GM21526 (cell line): Measurements from ENCODE around the gene RACK1.
A peak's percentile ranks its signal among the peaks of the same experiment; 100 is the strongest.

Experiments
- ATAC-seq: cut with Tn5 transposase; IDR thresholded peaks from one replicate; pipeline ENCODE4 v1.9.1; 2021; ENCODE audit warnings: moderate library complexity; ENCODE audit not compliant: unreplicated experiment, low FRiP score

RACK1 gene

DNA sequence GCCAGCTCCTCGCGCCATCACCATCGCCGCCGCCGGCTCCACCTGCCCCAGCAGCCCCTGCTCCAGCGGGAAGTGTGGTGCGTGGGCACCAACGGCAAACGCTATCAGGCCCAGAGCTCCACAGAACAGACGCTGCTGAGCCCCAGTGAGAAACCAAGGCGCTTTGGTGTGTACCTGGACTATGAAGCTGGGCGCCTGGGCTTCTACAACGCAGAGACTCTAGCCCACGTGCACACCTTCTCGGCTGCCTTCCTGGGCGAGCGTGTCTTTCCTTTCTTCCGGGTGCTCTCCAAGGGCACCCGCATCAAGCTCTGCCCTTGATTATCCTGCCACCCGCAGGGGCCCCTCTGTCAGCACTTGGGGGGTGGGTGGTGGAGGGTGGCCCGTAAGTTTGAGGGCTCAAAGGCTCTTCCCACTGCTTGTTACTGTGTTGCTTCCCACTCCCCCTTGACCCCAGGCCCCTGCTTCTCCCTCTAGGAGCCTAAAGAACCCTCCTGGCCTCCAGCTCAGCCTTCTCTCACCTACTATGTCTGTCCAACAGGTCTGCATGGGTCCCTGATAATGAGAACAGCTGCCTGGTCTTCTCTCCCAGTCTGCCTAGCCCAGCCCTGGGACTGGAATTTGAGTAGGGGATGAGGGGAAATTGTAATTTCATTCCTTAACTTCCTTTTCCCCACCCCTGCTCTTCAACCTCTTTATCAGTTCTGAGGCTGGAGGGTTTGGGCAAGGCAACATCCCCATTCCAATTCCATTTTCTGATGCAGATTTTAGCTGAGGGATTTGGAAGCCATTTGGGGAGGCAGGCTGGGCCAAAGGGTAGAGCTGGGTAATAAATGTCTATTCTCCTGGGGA, 9.0 kb downstream of the RACK1 start:
- no peak for ATAC-seq

DNA sequence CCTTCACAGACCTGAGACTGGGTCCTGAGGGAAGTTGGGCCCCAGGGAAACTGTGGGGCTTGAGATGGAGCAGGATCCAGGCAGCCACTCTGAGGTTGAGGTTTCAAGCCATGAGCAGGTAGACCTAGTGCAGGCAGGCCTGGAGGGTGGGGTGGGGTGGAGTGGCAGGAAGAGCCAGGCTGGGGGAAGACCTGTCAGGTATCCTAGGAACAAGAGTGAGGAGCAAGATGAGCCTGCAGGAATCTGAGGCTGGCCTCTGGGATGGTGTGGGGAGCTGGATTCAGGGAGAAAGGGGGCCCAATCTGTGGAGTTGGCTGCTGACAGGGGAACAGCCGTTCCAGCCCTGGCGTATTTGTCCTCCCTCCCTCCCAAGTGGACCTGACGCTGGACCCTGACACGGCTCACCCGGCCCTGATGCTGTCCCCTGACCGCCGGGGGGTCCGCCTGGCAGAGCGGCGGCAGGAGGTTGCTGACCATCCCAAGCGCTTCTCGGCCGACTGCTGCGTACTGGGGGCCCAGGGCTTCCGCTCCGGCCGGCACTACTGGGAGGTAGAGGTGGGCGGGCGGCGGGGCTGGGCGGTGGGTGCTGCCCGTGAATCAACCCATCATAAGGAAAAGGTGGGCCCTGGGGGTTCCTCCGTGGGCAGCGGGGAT, 9.8 kb downstream of the RACK1 start:
- no peak for ATAC-seq

DNA sequence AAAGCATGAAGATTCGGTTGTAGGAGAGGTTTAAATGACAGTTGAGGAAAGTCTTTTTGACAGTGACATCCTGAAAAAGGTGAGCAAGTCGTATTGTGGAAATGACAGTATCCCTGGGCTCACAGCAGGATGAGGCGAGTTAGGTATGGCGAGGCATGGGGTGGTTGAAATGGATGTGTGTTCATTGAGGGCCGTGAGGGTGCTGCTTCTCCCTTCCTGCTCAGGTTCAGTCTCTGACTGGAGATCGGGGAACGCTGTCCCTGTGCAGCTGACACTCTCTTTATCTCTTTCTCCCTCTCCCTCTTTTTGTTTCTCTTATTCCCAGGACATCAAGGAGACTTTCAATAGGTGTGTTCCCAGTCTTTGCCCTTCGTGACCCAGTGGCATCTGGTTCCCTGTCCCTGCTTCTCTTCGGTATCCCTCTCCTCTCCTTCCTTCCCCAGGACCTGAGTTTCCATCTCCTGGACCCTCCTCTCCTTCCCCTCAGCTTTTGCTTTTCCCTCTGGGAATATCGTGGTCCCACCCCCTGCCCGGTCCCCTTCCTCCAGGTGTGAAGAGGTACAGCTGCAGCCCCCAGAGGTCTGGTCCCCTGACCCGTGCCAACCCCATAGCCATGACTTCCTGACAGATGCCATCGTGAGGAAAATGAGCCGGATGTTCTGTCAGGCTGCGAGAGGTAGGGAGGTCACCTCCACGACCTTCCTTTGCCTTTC, 10.5 kb downstream of the RACK1 start:
- ATAC-seq: no peak

DNA sequence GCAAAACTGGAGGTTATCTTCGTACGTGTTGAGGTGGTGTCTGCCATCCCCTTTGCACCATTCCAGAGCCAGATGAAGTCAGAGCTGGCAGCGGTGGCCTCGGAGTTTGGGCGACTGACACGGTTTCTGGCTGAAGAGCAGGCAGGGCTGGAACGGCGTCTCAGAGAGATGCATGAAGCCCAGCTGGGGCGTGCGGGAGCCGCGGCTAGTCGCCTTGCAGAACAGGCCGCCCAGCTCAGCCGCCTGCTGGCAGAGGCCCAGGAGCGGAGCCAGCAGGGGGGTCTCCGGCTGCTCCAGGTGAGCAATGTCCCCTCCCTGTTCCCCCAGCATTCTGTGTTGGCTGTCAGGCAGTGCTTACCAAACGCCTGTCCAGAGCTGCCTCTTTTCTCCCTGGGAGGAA, 11.1 kb downstream of the RACK1 start:
- no peak for ATAC-seq

DNA sequence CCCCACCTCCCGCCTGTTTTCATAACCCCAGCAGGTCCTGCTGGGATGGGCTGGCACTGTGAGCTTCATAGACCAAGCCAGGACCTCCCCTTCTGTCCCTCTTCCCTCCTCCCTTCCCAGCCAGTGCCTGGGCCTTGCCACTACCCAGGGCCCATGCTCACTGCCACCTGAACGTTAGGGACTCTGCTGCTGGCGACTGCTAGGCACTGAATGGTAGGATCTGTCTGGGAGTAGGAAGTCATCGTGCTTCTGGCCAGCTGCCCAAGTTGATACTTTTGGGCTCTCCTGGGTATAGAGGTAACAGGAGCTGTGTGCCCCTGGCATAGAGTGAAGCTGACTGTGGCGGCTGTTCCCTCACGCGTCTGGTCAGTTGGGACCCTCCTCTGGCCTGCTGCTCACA, 12.3 kb downstream of the RACK1 start:
- no peak for ATAC-seq

DNA sequence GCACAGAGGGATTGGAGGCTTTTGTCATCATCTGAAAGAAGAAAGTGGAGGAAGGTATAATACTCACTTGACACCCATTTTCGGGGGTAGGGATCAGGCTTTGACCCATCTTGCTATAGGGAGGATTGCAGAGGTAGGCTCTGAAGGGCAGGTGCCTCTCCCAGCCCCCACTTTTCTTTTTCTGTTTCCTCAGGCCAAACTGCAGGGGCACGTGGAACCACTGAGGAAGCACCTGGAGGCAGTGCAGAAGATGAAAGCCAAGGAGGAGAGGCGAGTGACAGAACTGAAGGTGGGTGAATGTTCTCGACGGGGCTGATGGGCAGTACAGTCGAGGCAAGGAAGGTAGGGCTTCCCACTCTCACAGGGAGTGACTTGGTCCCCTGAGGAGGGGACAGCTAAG, 13.2 kb downstream of the RACK1 start:
- ATAC-seq: no peak

DNA sequence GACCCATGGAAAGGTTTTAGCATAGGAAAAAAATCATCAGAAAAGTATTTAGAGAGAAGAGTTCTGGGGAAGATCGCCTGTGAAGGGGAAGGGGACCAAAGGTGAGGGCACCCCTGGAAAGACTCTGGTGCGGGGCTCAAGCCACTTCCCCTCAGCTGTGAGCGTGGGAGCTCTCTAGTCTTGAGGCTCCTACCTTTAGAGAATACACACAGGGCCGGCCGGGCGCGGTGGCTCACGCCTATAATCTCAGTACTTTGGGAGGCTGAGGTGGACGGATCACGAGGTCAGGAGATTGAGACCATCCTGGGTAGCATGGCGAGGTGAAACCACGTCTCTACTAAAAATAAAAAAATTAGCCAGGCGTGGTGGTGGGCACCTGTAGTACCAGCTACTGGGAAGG, 13.7 kb downstream of the RACK1 start:
- ATAC-seq: no peak

DNA sequence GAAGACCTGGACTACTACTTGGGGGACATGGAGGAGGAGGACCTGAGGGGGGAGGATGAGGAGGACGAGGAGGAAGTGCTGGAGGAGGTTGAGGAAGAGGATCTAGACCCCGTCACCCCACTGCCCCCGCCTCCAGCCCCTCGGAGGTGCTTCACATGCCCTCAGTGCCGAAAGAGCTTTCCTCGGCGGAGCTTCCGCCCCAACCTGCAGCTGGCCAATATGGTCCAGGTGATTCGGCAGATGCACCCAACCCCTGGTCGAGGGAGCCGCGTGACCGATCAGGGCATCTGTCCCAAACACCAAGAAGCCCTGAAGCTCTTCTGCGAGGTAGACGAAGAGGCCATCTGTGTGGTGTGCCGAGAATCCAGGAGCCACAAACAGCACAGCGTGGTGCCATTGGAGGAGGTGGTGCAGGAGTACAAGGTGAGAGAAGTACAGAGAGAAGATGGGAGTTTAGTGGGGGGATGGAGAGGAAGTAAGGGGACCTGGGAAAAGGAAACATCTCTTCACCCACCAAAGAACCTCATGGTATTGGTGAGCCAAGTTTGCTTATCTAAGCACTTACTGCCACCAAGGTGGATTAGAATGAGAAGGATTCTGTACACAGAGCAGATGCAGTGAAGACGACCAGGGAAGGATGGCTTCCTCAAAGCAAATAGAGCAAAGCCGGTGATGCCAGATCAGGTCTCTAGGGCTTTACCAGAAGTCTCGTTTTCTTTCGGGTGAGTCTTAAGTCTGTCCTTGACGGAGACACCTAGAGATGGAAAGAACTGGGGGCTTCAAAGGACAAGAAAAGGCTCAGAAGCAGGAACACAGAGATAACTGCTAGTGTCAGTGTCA, 19.1 kb downstream of the RACK1 start:
- no peak for ATAC-seq

DNA sequence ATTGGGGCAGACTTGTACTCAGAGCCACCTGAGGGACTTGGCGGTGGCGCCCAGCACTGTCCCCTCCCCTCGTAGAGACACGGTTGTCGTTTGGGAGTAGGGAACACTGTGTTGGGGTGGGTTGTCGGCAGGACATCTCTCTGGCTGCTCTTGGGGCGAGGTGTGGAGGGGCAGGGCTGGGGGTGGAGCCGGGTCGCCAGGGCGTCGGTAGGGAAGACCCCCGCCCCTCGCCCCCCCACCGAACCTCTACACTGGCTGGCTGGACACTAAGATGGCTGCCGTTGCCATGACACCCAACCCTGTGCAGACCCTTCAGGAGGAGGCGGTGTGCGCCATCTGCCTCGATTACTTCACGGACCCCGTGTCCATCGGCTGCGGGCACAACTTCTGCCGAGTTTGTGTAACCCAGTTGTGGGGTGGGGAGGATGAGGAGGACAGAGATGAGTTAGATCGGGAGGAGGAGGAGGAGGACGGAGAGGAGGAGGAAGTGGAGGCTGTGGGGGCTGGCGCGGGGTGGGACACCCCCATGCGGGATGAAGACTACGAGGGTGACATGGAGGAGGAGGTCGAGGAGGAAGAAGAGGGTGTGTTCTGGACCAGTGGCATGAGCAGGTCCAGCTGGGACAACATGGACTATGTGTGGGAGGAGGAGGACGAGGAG, 19.8 kb downstream of the RACK1 start:
- no peak for ATAC-seq

DNA sequence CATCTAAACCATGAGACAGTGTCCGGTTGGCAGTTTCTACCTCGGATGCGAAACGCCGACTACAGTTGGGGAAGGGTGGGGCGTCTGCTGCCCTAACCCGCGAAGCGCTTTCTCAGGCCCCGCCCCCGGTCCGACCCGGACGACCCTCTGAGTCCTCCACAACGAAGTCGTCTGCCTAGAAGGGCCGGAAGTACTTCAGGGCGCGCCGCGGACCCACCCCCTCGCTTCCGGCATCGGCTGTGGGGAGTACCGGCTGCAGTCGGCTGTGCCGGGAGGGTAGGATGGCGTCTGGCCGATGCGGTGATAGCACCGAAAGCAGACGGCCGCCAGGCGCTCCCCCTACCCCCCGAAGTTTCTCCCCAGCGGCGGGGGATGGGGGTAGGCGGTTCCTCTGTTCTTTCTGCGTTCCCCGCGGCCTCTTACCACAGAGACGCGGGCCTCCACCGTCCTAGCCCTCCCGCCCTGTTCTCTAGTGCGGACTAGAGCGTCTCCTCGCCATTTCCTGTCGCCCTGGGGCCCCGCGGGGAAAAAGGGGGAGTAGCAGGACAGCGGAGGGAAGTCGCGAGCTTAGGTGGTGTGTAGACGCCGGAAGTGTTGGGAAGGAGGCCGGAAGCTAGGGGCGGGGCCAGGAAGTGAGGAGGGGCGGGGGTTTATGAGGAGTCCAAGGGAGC, 20.5 kb downstream of the RACK1 start, which contains the start of gene TRIM41:
TRIM41 (plus strand) TSS at position 224 of the 671 bp plus-strand sequence. CDS start 719 bp downstream, outside the sequence.
- peak; percentile 59 for ATAC-seq

DNA sequence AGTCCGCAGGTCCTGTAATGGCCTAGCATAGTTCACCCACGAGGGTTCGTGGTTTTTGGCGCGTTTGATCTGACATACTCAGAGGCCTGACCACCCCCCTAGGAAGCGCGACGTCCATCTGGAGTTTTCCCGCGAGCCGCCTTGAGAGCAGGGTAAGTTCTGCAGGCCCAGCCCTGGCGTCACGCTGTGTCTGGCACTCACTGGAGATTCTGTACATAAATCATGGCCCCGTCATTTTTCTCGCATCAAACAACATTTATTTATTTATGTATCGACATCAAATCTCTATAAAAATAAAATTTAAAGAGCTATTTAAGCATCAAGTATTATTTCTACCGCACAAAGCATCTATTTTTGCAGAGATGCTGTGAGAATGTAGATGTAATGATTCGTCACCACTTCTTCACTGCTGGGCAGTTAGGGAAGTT, 21.1 kb downstream of the RACK1 start:
- ATAC-seq: peak; percentile 2

DNA sequence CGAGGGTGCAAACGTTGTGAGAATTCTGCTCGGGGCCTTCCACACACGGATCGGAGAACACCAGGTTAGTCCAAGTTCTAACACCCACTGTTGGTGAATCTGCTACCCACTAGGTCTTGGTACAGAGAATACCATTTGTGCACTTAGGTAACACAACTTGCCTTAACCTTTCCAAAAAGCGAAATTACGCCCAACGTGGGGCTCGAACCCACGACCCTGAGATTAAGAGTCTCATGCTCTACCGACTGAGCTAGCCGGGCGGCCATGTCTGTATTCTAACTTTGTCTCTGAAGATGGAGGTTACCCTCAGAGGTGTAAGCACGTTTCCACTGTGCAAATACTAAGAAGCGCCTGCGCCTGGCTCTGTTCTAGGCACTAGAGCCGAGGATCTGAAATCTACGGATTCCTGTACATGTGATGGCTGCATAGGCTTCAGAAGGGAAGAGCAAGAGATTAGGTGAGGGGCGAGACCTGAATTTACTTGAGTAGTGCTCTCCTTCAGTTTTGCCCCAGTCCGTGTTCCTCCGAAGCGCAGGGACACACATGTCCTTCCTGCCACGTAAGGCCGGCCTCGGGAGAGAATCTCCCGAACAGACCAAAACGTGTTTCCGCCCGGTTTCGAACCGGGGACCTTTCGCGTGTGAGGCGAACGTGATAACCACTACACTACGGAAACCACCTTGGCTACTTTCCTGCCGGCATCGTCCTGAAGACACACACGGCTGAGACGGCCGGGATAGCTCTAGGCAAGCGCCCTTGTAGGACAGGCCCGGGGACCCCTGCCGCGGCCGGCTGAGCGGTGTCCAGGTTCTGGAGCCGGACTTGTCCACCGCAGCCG, 21.7 kb downstream of the RACK1 start:
- peak; percentile 23 for ATAC-seq

DNA sequence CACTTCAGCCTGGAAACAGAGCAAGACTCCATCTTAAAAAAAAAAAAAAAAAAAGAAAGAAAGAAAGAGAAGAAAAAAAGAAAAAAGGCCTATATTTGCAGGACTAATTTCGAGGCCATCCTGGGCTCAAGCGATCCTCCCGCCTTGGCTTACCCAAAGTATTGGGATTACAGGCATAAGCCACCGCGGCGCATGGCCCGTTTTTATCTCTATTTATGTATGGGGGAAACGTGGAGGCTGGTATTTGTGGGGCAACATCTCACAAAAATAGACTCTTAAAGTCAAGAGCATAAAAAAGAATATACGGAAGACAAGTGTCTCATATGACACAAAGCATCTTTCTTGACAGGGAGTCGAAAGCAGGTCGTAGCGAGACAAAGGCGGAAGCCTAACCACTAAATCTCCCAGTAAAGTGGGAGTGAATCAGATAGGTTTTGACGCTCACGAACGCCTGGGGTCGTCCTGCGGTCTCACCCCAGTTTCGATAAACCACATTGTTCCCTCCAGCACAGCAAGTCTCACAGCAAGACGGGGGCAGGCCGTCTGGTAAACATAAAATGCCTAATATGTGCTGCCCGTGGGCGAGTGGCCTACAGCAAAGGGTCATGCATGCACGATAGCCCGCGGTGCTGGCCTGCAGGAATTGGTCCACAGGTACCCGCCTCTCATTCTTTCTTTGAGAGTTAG, 22.5 kb downstream of the RACK1 start:
- ATAC-seq: no peak

DNA sequence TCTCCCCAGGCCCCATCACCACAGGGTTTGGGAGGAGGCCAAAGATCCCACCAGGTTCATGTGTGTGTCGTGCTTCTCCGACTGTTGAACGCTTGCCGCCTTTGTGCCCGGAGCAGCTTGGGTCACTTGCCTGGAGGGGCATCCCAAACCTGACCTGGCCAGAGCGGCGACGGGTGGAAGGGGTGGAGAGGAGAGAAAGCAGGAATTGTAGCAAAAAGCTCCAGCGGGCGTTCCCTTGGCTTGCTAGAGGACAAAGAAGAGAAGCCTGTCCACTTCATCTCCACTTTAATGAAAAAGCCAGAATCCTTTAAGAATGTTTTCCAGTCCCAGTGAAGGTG, 23.6 kb downstream of the RACK1 start:
- no peak for ATAC-seq

DNA sequence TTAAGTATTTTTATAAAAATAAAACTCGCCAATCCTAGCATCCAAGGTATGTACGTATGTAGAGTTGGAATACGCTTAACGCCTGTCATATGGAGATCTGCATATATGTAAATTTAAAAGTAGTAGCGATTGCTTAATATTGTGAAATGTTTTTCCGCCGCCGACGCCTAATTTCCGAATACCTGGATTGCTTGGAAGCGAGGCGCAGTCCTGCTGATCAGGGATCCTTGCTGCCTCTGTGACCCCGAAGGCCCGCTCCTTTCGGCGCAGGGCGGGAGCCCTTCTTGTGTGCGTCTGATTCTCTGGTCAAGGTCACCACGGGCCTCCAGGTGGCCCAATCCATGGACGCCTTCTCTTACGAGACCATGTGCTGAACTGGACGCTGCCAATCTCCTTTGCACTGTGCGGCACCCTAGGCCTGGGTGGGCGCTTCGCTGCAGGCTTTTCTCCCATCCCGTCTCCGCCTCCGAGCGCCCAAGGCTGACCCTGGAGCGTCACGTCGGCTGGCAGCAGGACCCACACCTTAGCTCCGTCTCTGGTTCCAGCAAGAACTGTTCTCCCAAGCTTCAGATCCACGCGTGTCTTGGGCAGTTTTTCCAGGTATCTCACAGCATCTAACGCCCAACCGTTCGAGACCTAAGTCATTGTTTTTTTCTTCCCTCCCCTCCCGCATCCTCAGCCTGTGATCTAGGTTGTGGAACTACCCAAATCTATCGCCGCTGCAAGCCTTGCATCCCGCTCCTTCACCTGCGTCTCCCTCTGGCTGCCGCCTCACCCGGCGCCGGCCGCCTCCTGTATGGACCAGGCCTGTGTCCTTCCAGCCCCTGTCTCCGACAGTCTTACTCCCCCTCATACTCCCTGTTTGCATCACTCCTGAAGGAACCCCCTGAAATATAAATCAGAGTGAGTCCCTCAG, 24.2 kb downstream of the RACK1 start:
- no peak for ATAC-seq

DNA sequence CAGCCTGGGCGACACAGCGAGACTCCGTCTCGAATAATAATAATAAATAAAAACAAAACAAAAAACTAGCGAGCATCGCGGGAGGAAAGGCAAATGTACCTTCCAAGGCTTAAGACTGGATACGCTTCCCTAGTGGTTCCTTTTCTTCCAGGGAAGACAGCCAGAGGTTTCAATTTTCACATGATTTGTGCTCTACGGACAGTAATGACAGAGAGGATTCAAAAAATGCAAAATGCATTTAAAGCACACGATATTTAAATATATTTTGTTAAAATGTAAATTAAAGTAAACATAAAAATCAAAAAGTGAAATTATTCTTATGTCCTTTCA, 24.9 kb downstream of the RACK1 start:
- ATAC-seq: no peak

DNA sequence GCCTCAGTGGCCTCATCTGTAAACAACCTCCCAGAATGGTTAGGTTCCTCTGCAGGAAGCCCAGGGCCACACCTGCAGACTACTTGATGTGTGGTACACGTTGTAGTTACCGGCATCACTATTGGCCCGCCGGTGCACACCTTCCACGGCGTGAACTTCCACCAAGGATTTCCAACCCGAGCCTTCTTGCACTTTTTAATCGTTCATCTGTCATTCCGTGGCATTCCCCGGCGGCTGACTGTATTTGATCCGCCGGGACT, 26.0 kb downstream of the RACK1 start:
- ATAC-seq: peak; percentile 24
